ENCODE results near the gene PLAC8. TPM values are rescaled to one million over a fixed set of nuclear protein-coding genes. Genes with fewer than 3 reads are reported as not detected.

PLAC8 gene
- total and polyA plus RNA-seq, 2 of the 8 experiments (the other 6 are each of a cell fraction or from before 2014, with no cell fraction given): 0.98 to 1.1 TPM

- H4K91ac ChIP-seq (replicated peaks; ENCODE audit: insufficient read length, low read length): no peak overlapping the region
- H3K9ac ChIP-seq (replicated peaks in 1 of 4; ENCODE audit: extremely low read depth in 1 of 4, low read depth in 3 of 4, low read length in 3 of 4): no peak overlapping the region
- no peak overlapping the region for H3K4me3 ChIP-seq (ENCODE audit: extremely low read depth in 1 of 4, insufficient read depth in 2 of 4, low read depth in 3 of 4, low read length in 4 of 4)
- H4K20me1 ChIP-seq (replicated peaks in 1 of 2; ENCODE audit: control insufficient read depth in 1 of 2, insufficient read depth in 2 of 2, low read length in 2 of 2): no peaks in the 10 kb centered on the region
- H3K4me2 ChIP-seq (ENCODE audit: insufficient read depth in 1 of 2, low read depth in 2 of 2, low read length in 2 of 2): no peak overlapping the region
- H2BK5ac ChIP-seq (ENCODE audit: low read depth, low read length): no peak overlapping the region
- no peak overlapping the region for H2BK120ac ChIP-seq (replicated peaks; ENCODE audit: low read depth, low read length)
- TF ChIP-seq CTBP2 (IDR thresholded peaks at IDR 0.05; ENCODE audit: borderline replicate concordance, insufficient read depth, insufficient read length, low read length): no peak
- no peak for TF ChIP-seq RAD21 (IDR thresholded peaks at IDR 0.05 in 1 of 2, conservative IDR thresholded peaks at IDR 0.05 in 1 of 2; ENCODE audit: low read depth in 2 of 2, low read length in 2 of 2)
- no peak for TF ChIP-seq FOSL1 (IDR thresholded peaks at IDR 0.05; ENCODE audit: insufficient read depth, low read depth, low read length)
- no peak for TF ChIP-seq SAP30 (IDR thresholded peaks at IDR 0.05; ENCODE audit: insufficient read depth, insufficient replicate concordance, low read length)
- TF ChIP-seq HDAC2 (IDR thresholded peaks at IDR 0.05; ENCODE audit: borderline replicate concordance in 1 of 2, low read depth in 2 of 2, low read length in 2 of 2): no peak
- no peak overlapping the region for H3K18ac ChIP-seq (ENCODE audit: extremely low read depth, low read length)
- no peak overlapping the region for H2AFZ ChIP-seq (ENCODE audit: low read length)
- POLR2A ChIA-PET (ENCODE audit: partially characterized antibody): no interaction called here
- CTCF ChIA-PET (ENCODE audit: partially characterized antibody): interaction anchor here (3.0 kb wide), 1 partner anchor 10 kb away, joined by 11 read pairs; no protein-coding TSS in a partner anchor
- H4K5ac ChIP-seq (ENCODE audit: insufficient read length, low read depth, low read length): no peak overlapping the region
- no peak for FAIRE-seq
- H2AK5ac ChIP-seq (ENCODE audit: low read depth, low read length): no peak overlapping the region
- H3K4me1 ChIP-seq (replicated peaks in 1 of 4; ENCODE audit: control insufficient read depth in 3 of 4, insufficient read depth in 4 of 4, low read length in 3 of 4): no peaks in the 10 kb centered on the region
- no peaks in the 10 kb centered on the region for H3K9me3 ChIP-seq (ENCODE audit: insufficient read depth in 2 of 2, low read depth in 1 of 2, low read length in 1 of 2)
- H3K79me1 ChIP-seq (ENCODE audit: low read depth, low read length): no peaks in the 10 kb centered on the region
- no peak overlapping the region for H2BK15ac ChIP-seq (ENCODE audit: low read length)
- H3K4ac ChIP-seq (replicated peaks; ENCODE audit: insufficient read length, low read depth, low read length): no peak overlapping the region
- H3K27ac ChIP-seq (ENCODE audit: low read depth, low read length): no peak overlapping the region
- H3K14ac ChIP-seq (ENCODE audit: insufficient read length): no peak overlapping the region
- H2BK20ac ChIP-seq (ENCODE audit: low read length): no peak overlapping the region
- no peak overlapping the region for H2BK12ac ChIP-seq (ENCODE audit: low read depth, low read length)
- no peaks in the 10 kb centered on the region for H3K79me2 ChIP-seq (ENCODE audit: control insufficient read depth in 1 of 2, insufficient read depth in 2 of 2, low read length in 2 of 2)
- H3K23me2 ChIP-seq (ENCODE audit: low read depth, low read length): no peaks in the 10 kb centered on the region
- H3K56ac ChIP-seq (replicated peaks; ENCODE audit: insufficient read length, low read depth, low read length): no peak overlapping the region
- WGBS, 2 experiments (ENCODE audit: extremely low coverage in 1 of 2, insufficient coverage in 1 of 2, insufficient read length in 1 of 2, insufficient replicate concordance in 2 of 2, low coverage in 1 of 2, low lambda C conversion rate in 2 of 2, missing lambda C conversion rate in 1 of 2): 75% methylated on average over 1 of the region's 1 CpG; no CpG with 5 or more reads in 1 of the 2 experiments
- H3K27me3 ChIP-seq (replicated peaks in 1 of 4; ENCODE audit: control insufficient read depth in 3 of 4, extremely low read depth in 1 of 4, insufficient read depth in 3 of 4, low read length in 3 of 4): no peaks in the 10 kb centered on the region
- no peak for DNase-seq (ENCODE audit: low read depth in 1 of 2, low spot score in 2 of 2)
- peaks cover 0 to 24% (median under 1%) of the 10 kb centered on the region in 4 experiments; a peak in 3 of 8 replicates for H3K36me3 ChIP-seq (ENCODE audit: control insufficient read depth in 2 of 4, insufficient read depth in 4 of 4, low read length in 3 of 4)
- H3K23ac ChIP-seq (ENCODE audit: insufficient read length): no peak overlapping the region
- no peak overlapping the region for H4K8ac ChIP-seq (ENCODE audit: extremely low read depth, insufficient read depth, low read length)
Measured at GRCh38 chr4:83065266-83065665, 49.3 kb downstream of the PLAC8 start.
